Lung (tissue), 12 donors: ENCODE results near the gene ST6GALNAC3. TPM values are rescaled to one million over a fixed set of nuclear protein-coding genes. Genes with fewer than 3 reads are reported as not detected.

Experiments used
- ATAC-seq: fragments of 200-7000 bp; cut with Tn5 transposase; one replicate; pipeline ENCODE4 v1.9.1; 2020; ENCODE audit warnings: moderate number of reproducible peaks; ENCODE audit not compliant: insufficient read depth, low FRiP score
- DNase-seq, 3 donors: peaks; one replicate each; pipeline ENCODE4 v3.0.0-alpha.2; 2013 to 2017
- H3K27ac ChIP-seq, 2 donors: one replicate each; pipeline ENCODE4 v1.5.1; 2013; ENCODE audit warnings: mild to moderate bottlenecking in 2 of 2, moderate library complexity in 2 of 2, control low read depth in 1 of 2, inconsistent platforms in 1 of 2, low read depth in 1 of 2, low read length in 1 of 2
- H3K27me3 ChIP-seq, 3 donors: one replicate each; pipeline ENCODE4 v1.5.1; 2013; ENCODE audit warnings: low read length in 2 of 3; ENCODE audit not compliant: control insufficient read depth in 3 of 3, insufficient read depth in 3 of 3
- H3K36me3 ChIP-seq, 4 donors: one replicate each; pipeline ENCODE4 v1.5.1; 2013; ENCODE audit warnings: low read length in 4 of 4, mild to moderate bottlenecking in 1 of 4, moderate library complexity in 1 of 4; ENCODE audit not compliant: control insufficient read depth in 4 of 4, insufficient read depth in 4 of 4
- H3K4me1 ChIP-seq, 5 donors: one replicate each; pipeline ENCODE4 v1.5.1; 2013; ENCODE audit warnings: low read length in 5 of 5, mild to moderate bottlenecking in 2 of 5, moderate library complexity in 1 of 5; ENCODE audit not compliant: control insufficient read depth in 5 of 5, insufficient read depth in 5 of 5
- H3K4me3 ChIP-seq: one replicate; pipeline ENCODE4 v1.5.1; 2013; ENCODE audit warnings: mild to moderate bottlenecking, control low read depth, moderate library complexity
- H3K9ac ChIP-seq, 2 donors: one replicate each; pipeline ENCODE4 v1.5.1; 2013; ENCODE audit warnings: low read length in 2 of 2, control low read depth in 1 of 2; ENCODE audit not compliant: insufficient read depth in 1 of 2
- H3K9me3 ChIP-seq, 4 donors: one replicate each; pipeline ENCODE4 v1.5.1; 2013; ENCODE audit warnings: low read length in 3 of 4, mild to moderate bottlenecking in 1 of 4, moderate library complexity in 1 of 4; ENCODE audit not compliant: control insufficient read depth in 4 of 4, insufficient read depth in 3 of 4
- CTCF ChIP-seq: IDR thresholded peaks from 2 replicates; pipeline ENCODE4 v1.5.1; 2012; ENCODE audit warnings: mild to moderate bottlenecking; ENCODE audit errors: control extremely low read depth, extremely low read depth
- WGBS, 2 donors: extraction: QIAGEN DNeasy Blood & Tissue Kit; methylation state at CpG; one replicate each; pipeline ENCODE4 v1.1.7; 2013; 5-methylcytosine and 5-hydroxymethylcytosine counted together
- polyA plus RNA-seq, 2 donors: library from polyadenylated mRNA; stranded (reverse); fragments of 200-250 nt; gene quantifications; one replicate each; pipeline ENCODE4 v1.2.1, GENCODE V29; 2013
- total RNA-seq, 2 donors: library from RNA; depleted of rRNA in 1 of 2; stranded (reverse); fragments of >200 nt in 1 of 2; gene quantifications; one replicate each; pipeline ENCODE4 v1.2.1, GENCODE V29; 2014 to 2021
- donor health status: control.
- donor health status: control.
- donor health status: Bipolar disorder and iron deficiency.
- donor health status: healthy.
- donor health status: DM: yes; HTN: yes; CAD: no.

The ST6GALNAC3 gene
- total and polyA plus RNA-seq, 4 donors: 2.7 to 17.9 (median 12.2) TPM

GRCh38 chr1:76657623-76658022 is 583.1 kb downstream of the ST6GALNAC3 start:
- Histone ChIP-seq H3K36me3 (no peaks in the 10 kb centered on the region), H3K27ac (no peak overlapping the region), H3K4me1 (no peaks in the 10 kb centered on the region), H3K27me3 (no peaks in the 10 kb centered on the region), H3K4me3 (no peak overlapping the region), H3K9me3 (peaks cover 0 to 2% (median 0%) of the 10 kb centered on the region in 4 donors), H3K9ac (no peak overlapping the region)
- WGBS, 2 donors: 85 to 93% methylated on average over 2 of the region's 2 CpGs
- TF ChIP-seq CTCF: no peak
- ATAC-seq: no peak
- DNase-seq: no peak

GRCh38 chr1:76659171-76659940 is 584.8 kb downstream of the ST6GALNAC3 start:
- no peaks in the 10 kb centered on the region for H3K36me3 ChIP-seq
- no peak overlapping the region for H3K27ac ChIP-seq
- ATAC-seq: no peak
- no peak for DNase-seq
- H3K27me3 ChIP-seq: no peaks in the 10 kb centered on the region
- WGBS, 2 donors: 63 to 74% methylated on average over 4 of the region's 4 CpGs
- H3K4me3 ChIP-seq: no peak overlapping the region
- H3K4me1 ChIP-seq: no peaks in the 10 kb centered on the region
- H3K9me3 ChIP-seq: peaks cover 0 to 2% (median 0%) of the 10 kb centered on the region in 4 donors
- H3K9ac ChIP-seq: no peak overlapping the region
- TF ChIP-seq CTCF: no peak

- ATAC-seq: no peak
- H3K4me1 ChIP-seq: no peaks in the 10 kb centered on the region
- H3K27ac ChIP-seq: no peak overlapping the region
- no peak for DNase-seq
- no peaks in the 10 kb centered on the region for H3K36me3 ChIP-seq
- H3K9ac ChIP-seq: no peak overlapping the region
- no peak for TF ChIP-seq CTCF
- no peak overlapping the region for H3K4me3 ChIP-seq
- WGBS, 2 donors: 53 to 65% methylated on average over 2 of the region's 2 CpGs
- peaks cover 0 to 2% (median 0%) of the 10 kb centered on the region in 4 donors for H3K9me3 ChIP-seq
- no peaks in the 10 kb centered on the region for H3K27me3 ChIP-seq
These were observed 587.0 kb downstream of the ST6GALNAC3 start for GRCh38 chr1:76661531-76661930.
